BLaER1 treated with 17β-estradiol and CSF1 and Interleukin-3, amounts not matched to agents 10 nM and 100 nM (cell line): ENCODE data around the gene SLC13A3.

Experiments
- H3K27ac ChIP-seq, 11 experiments: shearing (Covaris generic); formaldehyde crosslinking; 2 replicates each; pipeline ENCODE4 v1.8.1; 2022
- H3K27me3 ChIP-seq, 11 experiments: shearing (Covaris generic); formaldehyde crosslinking; 2 replicates each; pipeline ENCODE4 v1.8.1; 2022
- H3K36me3 ChIP-seq, 11 experiments: shearing (Covaris generic); formaldehyde crosslinking; 2 replicates each; pipeline ENCODE4 v1.8.1; 2022
- H3K4me1 ChIP-seq, 10 experiments: shearing (Covaris generic); formaldehyde crosslinking; 2 replicates each; pipeline ENCODE4 v1.8.1; 2022
- H3K4me2 ChIP-seq, 11 experiments: shearing (Covaris generic); formaldehyde crosslinking; 2 replicates each; pipeline ENCODE4 v1.8.1; 2022
- H3K4me3 ChIP-seq, 10 experiments: shearing (Covaris generic); formaldehyde crosslinking; 2 replicates each; pipeline ENCODE4 v1.8.1; 2022
- H3K9ac ChIP-seq, 11 experiments: shearing (Covaris generic); formaldehyde crosslinking; 2 replicates each; pipeline ENCODE4 v1.8.1; 2022
- H3K9me3 ChIP-seq, 11 experiments: shearing (Covaris generic); formaldehyde crosslinking; replicated peaks in 1 of 11; 2 replicates each; pipeline ENCODE4 v1.8.1; 2022
- H4K20me1 ChIP-seq, 11 experiments: shearing (Covaris generic); formaldehyde crosslinking; 2 replicates each; pipeline ENCODE4 v1.8.1; 2022
- Cebpa-rat ChIP-seq, 11 experiments: shearing (Covaris generic); IDR thresholded peaks; 2 replicates each; pipeline ENCODE4 v1.8.1; 2022

The SLC13A3 gene

DNA sequence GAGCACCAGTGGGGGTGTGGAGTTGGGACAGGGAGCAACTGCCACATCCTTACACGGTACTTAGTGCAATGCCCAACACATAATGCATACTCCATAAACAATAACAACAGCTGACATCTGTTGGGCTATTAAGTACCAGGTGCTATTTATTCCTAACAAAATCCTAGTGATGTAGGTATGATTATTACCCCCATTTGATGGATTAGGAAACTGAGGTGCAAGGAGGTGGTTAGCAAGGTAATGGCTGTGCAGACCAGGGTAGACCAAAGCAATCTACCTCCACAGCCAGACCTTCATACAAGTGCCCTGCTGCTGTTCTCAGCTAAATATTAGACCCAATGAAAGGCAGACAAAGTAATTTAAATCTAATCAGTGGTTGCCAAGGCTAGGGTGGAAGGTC lies 36.8 kb downstream of the SLC13A3 start:
- Histone ChIP-seq H4K20me1 (no peaks in the 10 kb centered on the region), H3K36me3 (no peaks in the 10 kb centered on the region), H3K27ac (no peak overlapping the region), H3K9ac (no peak overlapping the region), H3K4me2 (no peak overlapping the region), H3K9me3 (peaks cover 0 to 11% (median 4%) of the 10 kb centered on the region in 11 experiments; a peak in 9 of 22 replicates), H3K27me3 (no peaks in the 10 kb centered on the region), H3K4me3 (no peak overlapping the region), H3K4me1 (no peaks in the 10 kb centered on the region; a peak in 1 of 20 replicates)
- no peak for TF ChIP-seq Cebpa-rat (IDR thresholded peaks at IDR 0.05)

DNA sequence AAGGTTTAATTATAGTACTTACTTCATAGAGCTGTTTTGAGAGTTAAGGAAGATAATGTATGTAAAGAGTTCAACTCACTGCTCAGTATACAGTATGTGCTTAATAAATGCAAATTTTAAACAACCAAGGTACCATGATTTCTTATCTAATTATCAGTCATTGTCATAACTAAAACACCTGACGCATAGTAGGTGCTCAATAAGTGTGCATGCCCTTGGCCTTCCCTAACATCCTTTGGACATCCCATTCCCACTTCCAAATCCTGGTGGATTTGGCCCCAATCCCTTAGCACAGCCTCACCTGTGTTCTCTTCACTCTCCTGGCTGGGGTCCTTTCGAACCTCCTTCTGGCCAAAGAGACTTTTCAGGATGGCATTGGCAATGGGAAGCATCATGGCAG lies 41.1 kb downstream of the SLC13A3 start:
- no peak overlapping the region for H3K4me3 ChIP-seq
- TF ChIP-seq Cebpa-rat (IDR thresholded peaks at IDR 0.05), result no peak

DNA sequence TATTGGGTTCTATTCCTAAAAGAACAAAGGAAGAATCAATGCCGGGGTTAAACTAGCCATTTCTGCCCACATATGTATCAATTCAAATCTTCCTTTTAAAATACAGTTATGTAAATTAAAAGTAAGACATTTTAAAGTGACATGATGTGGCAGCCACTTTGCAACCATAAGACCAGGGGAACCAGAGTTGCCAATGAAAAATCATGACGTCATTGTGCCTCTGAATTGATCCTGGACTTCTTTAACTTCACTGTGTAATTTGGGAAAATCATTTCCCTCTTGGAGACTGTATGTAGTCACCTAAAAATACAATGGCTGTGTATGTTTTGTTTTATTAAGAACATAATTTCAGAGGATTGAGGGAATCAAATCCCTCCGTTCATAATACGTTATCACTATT lies 42.2 kb downstream of the SLC13A3 start:
- Histone ChIP-seq H3K4me1 (peaks cover 8 to 16% (median 12%) of the 10 kb centered on the region in 10 experiments; a peak in 16 of 20 replicates), H4K20me1 (no peaks in the 10 kb centered on the region), H3K27me3 (no peaks in the 10 kb centered on the region), H3K4me3 (no peak overlapping the region), H3K9me3 (peaks cover 0 to 11% (median 4%) of the 10 kb centered on the region in 11 experiments; a peak in 8 of 22 replicates), H3K36me3 (no peaks in the 10 kb centered on the region), H3K4me2 (no peak overlapping the region), H3K27ac (no peak overlapping the region), H3K9ac (no peak overlapping the region)
- no peak for TF ChIP-seq Cebpa-rat (IDR thresholded peaks at IDR 0.05)

More for the DNA sequence above, 41.1 kb downstream of the SLC13A3 start:
- no peak overlapping the region for H3K4me2 ChIP-seq
- no peaks in the 10 kb centered on the region for H3K36me3 ChIP-seq
- peaks cover 0 to 5% (median 4%) of the 10 kb centered on the region in 10 experiments; a peak in 13 of 20 replicates for H3K4me1 ChIP-seq
- H3K27me3 ChIP-seq, result no peaks in the 10 kb centered on the region
- no peak overlapping the region for H3K9ac ChIP-seq
- H3K27ac ChIP-seq, result no peak overlapping the region
- H4K20me1 ChIP-seq, result no peaks in the 10 kb centered on the region
- peaks cover 0 to 11% (median 4%) of the 10 kb centered on the region in 11 experiments; a peak in 8 of 22 replicates for H3K9me3 ChIP-seq

DNA sequence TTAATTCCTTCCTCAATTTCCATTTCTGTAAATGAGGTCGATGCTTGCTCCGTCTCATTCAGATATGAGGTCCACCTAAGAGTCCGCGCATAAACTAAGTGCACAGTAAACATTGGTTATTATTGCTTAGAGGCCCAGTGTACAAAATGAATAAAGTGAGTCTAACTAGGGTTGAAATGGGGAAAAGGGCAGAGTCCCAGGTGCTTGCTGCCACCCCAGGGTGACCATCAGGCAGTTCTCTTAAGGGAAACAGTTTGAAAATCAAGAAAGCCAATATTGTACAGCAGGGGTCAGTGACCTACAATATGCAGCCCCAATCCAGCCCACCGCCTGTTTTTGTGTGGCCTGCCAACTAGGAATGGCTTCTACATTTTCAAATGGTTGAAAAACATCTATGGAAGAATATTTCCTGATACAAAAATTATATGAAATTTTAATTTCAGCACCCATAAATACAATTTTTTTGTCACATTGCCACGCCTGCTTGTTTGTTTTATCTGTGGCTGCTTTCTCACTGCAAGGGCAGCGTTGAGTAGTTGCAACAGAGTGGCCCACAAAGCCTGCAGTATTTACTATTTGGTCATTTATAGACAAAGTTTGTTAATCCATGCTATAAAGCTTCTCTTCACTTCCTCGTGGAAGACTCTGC lies 43.3 kb downstream of the SLC13A3 start:
- Histone ChIP-seq H4K20me1 (no peaks in the 10 kb centered on the region), H3K27ac (no peak overlapping the region), H3K36me3 (no peaks in the 10 kb centered on the region), H3K4me3 (no peak overlapping the region), H3K4me2 (no peak overlapping the region), H3K9me3 (peaks cover 0 to 11% (median 4%) of the 10 kb centered on the region in 11 experiments; a peak in 8 of 22 replicates), H3K27me3 (no peaks in the 10 kb centered on the region), H3K9ac (no peak overlapping the region), H3K4me1 (peaks cover 9 to 17% (median 12%) of the 10 kb centered on the region in 10 experiments; a peak in 16 of 20 replicates)
- TF ChIP-seq Cebpa-rat (IDR thresholded peaks at IDR 0.05), result no peak

DNA sequence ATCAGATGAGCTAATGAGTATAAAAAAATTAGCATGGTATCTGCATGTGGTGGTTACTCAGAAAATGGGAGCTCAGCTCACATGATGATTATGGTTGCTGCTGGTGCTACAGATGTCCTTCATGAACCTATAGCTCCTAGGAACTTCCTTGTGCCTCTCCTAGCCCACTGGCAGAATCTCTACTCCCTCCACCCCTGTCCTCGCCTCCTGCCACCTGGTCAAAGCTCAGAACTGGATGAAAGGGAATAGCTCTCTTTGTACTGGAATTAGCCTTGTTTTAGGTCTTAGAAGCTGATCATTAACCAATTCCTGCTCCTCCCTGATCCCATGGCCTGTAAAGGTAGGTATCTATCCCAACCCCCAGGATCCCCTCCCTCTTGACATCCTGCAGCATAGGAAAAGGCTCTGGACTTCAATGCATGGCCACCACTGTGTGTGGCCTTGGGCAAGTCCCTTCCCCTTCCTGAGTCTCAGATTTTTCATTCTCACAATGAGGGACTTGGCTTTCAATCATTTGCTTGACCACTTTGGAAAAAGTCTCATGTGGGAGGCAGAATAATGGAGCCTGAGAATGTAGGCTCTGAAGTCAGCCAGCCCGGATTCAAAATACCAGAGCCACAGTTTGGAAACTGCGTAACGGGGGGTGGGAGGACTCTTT lies 43.9 kb downstream of the SLC13A3 start:
- Histone ChIP-seq H4K20me1 (no peaks in the 10 kb centered on the region), H3K27me3 (no peaks in the 10 kb centered on the region), H3K27ac (no peak overlapping the region), H3K9ac (no peak overlapping the region), H3K4me3 (no peak overlapping the region), H3K9me3 (peaks cover 0 to 11% (median 4%) of the 10 kb centered on the region in 11 experiments; a peak in 8 of 22 replicates), H3K36me3 (no peaks in the 10 kb centered on the region), H3K4me1 (peaks cover 9 to 17% (median 12%) of the 10 kb centered on the region in 10 experiments; a peak in 16 of 20 replicates), H3K4me2 (no peak overlapping the region)
- TF ChIP-seq Cebpa-rat (IDR thresholded peaks at IDR 0.05), result no peak

DNA sequence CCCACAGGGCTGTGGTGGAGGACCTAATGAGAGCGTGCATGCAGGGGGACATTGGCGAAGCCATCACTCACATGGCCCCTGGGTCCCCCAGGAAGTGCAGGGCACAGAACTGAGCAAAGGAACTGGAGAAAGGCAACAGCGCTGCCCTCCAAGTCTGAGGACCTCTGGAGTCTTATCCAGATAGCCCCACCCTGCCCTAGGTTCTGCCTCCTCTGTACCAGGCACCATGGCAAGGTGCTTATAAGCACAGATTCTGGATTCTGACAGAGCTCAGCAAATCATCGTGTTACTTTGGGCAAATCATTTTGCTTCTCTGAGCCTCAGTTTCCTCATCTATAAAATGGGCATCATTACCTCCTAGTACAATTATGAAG lies 44.5 kb downstream of the SLC13A3 start:
- Histone ChIP-seq H4K20me1 (no peaks in the 10 kb centered on the region), H3K9me3 (peaks cover 0 to 11% (median 4%) of the 10 kb centered on the region in 11 experiments; a peak in 8 of 22 replicates), H3K4me2 (no peak overlapping the region), H3K4me1 (peaks cover 9 to 17% (median 12%) of the 10 kb centered on the region in 10 experiments; a peak in 16 of 20 replicates), H3K27ac (no peak overlapping the region), H3K36me3 (no peaks in the 10 kb centered on the region), H3K27me3 (no peaks in the 10 kb centered on the region), H3K9ac (no peak overlapping the region), H3K4me3 (no peak overlapping the region)
- no peak for TF ChIP-seq Cebpa-rat (IDR thresholded peaks at IDR 0.05)

DNA sequence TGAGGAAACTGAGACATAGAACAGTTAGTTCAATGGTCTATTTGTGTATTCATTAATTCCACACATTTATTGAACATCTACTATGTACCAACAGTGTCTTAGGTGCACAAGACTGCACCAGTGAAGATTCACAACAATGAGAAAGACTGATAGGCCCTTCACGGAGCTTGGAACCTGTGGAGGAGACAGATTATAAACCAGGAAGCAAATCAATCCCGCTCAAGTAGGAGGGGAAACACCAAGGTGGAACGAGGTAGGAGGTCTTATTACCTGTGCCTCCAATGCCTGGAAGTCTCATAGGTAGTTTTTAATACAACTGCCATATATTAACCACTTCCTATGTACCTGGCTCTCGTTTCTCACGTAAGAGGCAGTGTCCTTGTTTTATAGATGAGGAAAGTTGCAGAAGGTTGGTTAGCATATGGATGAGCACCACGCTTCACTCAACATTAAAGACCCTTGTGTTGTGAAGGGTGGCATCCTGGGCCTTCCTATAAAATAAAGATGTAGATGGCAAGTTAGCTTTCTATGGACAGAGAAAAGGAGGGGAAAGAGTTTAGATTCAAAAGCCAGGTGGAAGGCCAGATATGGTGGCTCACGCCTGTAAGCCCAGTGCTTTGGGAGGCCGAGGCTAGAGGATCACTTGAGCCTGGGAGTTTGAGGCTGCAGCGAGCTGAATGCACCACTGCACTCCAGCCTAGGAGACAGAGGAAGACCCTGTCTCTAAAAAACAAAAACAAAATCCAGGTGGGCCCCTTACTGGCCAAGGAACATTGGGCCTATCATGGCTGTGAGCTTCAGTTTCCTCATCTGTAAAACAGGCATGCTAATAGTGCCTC lies 45.1 kb downstream of the SLC13A3 start:
- no peaks in the 10 kb centered on the region for H3K36me3 ChIP-seq
- H3K9me3 ChIP-seq, result peaks cover 0 to 8% (median under 1%) of the 10 kb centered on the region in 11 experiments; a peak in 8 of 22 replicates
- no peak overlapping the region for H3K27ac ChIP-seq
- H3K9ac ChIP-seq, result no peak overlapping the region
- no peaks in the 10 kb centered on the region for H3K27me3 ChIP-seq
- H3K4me2 ChIP-seq, result no peak overlapping the region
- no peaks in the 10 kb centered on the region for H4K20me1 ChIP-seq
- TF ChIP-seq Cebpa-rat (IDR thresholded peaks at IDR 0.05), result no peak
- H3K4me1 ChIP-seq, result peaks cover 9 to 17% (median 12%) of the 10 kb centered on the region in 10 experiments; a peak in 16 of 20 replicates
- no peak overlapping the region for H3K4me3 ChIP-seq

DNA sequence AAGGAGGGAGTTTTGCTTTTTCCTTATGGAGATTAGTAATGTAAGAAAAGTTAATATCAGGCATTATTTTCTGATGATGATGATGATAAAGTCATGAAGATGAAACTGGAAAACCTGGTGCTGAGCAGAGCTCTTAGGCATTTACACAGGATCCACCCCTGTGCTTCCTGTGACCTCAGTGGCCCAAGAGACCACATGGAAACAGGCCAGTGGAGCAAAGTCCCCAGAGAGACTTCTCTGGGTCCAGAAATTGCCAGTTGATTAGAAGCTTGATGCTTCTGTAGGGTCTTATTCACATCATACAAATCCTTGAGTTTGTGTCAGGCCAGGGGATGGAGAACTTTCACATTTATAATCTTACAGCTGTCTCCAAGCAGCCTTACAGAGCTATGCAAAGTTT lies 46.1 kb downstream of the SLC13A3 start:
- Histone ChIP-seq H3K27ac (no peak overlapping the region), H3K4me3 (no peak overlapping the region), H3K9ac (no peak overlapping the region), H3K36me3 (no peaks in the 10 kb centered on the region), H3K4me2 (peak overlapping the region in 9 of 11 experiments; percentile 5 to 62 (median 47); a peak in 14 of 22 replicates), H3K9me3 (no peaks in the 10 kb centered on the region; a peak in 1 of 22 replicates), H4K20me1 (no peaks in the 10 kb centered on the region), H3K27me3 (no peaks in the 10 kb centered on the region), H3K4me1 (peaks cover 9 to 17% (median 12%) of the 10 kb centered on the region in 10 experiments; a peak in 16 of 20 replicates)
- TF ChIP-seq Cebpa-rat (IDR thresholded peaks at IDR 0.05), result no peak
